Gastrocnemius medialis (tissue), 4 donors: ENCODE measurements around the gene SCN3A. TPM values are rescaled to one million over a fixed set of nuclear protein-coding genes. Genes with fewer than 3 reads are reported as not detected.

Source experiments
- ATAC-seq, 2 donors: fragments of 150-250 bp; one replicate each; pipeline ENCODE4 v1.9.1; 2016
- DNase-seq, 2 donors: peaks; one replicate each; pipeline ENCODE4 v3.0.0-alpha.2; 2019
- H3K27ac ChIP-seq, 4 donors: fragments of 200-600 bp; sonication (generic); 1 replicate in 1 of 4; 2 replicates in 3 of 4; pipeline ENCODE4 v1.5.1; 2016 to 2018; ENCODE audit warnings: mild to moderate bottlenecking in 2 of 4, moderate library complexity in 1 of 4
- H3K27me3 ChIP-seq, 3 donors: fragments of 200-600 bp; sonication (generic) in 2 of 3; 1 replicate in 1 of 3; 2 replicates in 2 of 3; pipeline versions ENCODE4 v1.5.1 to v1.6.0; 2016 to 2019; ENCODE audit warnings: mild to moderate bottlenecking in 1 of 3, moderate library complexity in 1 of 3
- H3K36me3 ChIP-seq, 2 donors: fragments of 200-600 bp; sonication (generic) in 1 of 2; one replicate each; pipeline ENCODE4 v1.5.1; 2017 to 2018
- H3K4me1 ChIP-seq, 2 donors: fragments of 200-600 bp; sonication (generic) in 1 of 2; one replicate each; pipeline ENCODE4 v1.5.1; 2016 to 2017; ENCODE audit warnings: mild to moderate bottlenecking in 2 of 2
- H3K4me3 ChIP-seq, 4 donors: fragments of 200-600 bp; sonication (generic) in 3 of 4; 1 replicate in 1 of 4; 2 replicates in 3 of 4; pipeline ENCODE4 v1.5.1; 2016 to 2019; ENCODE audit warnings: mild to moderate bottlenecking in 2 of 4
- H3K9me3 ChIP-seq, 3 donors: fragments of 200-600 bp; sonication (generic) in 2 of 3; 1 replicate in 1 of 3; 2 replicates in 2 of 3; pipeline ENCODE4 v1.5.1; 2016 to 2019
- CTCF ChIP-seq, 5 experiments: fragments of 450-650 bp in 3 of 5; fragments of 200-600 bp in 2 of 5; sonication (generic) in 2 of 5; IDR thresholded peaks in 4 of 5; conservative IDR thresholded peaks in 1 of 5; 1 replicate in 4 of 5; 2 replicates in 1 of 5; pipeline ENCODE4 v1.5.1; 2016 to 2019; ENCODE audit warnings: antibody characterized with exemption in 5 of 5, mild to moderate bottlenecking in 3 of 5, moderate library complexity in 3 of 5
- POLR2A ChIP-seq, 2 donors: fragments of 450-650 bp; IDR thresholded peaks; one replicate each; pipeline ENCODE4 v1.6.1; 2017; ENCODE audit warnings: antibody characterized with exemption in 2 of 2, mild to moderate bottlenecking in 2 of 2, moderate library complexity in 2 of 2
- in situ Hi-C, 4 donors: fragments of 200-750 bp; cut with MboI; loops; one replicate each; pipeline versions ENCODE4 v1.15.0 to v1.8.0; 2017; ENCODE audit warnings: low sequenced_read_pairs in 4 of 4
- intact Hi-C: fragments of 100-400 bp; cut with DNase I; formaldehyde crosslinking; loops from one replicate; pipeline ENCODE4 v1.15.1; 2023; ENCODE audit warnings: low total_unique reads
- total RNA-seq, 4 donors: library from RNA; depleted of rRNA; stranded (reverse); fragments of >200 nt; gene quantifications; one replicate each; pipeline versions ENCODE4 v1.1.0 to v1.2.3, GENCODE V29; 2016

SCN3A gene
- total RNA-seq, 4 donors from 2014 or later, result 0.53 to 1.8 (median 1.3) TPM

DNA sequence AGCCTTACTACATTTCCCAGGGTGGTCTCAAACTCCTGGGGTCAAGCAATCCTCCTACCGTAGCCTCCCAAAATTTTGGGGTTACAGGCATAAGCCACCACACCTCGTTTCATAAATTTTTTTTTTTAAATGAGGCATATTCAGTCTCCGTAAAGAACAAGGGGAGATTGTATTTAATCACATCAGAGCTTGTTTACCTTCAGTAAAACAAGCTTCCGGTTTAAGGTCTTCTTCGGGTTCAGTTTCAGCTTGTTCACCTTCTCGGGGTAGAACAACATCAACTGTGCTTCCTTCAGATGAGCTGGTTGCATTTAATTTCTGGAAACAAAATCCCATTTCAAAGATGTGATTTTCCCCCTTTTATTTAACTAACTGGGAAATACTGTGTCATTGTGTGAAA lies 88.6 kb downstream of the SCN3A start:
- ATAC-seq (no peak), DNase-seq (no peak)
- intact Hi-C loops, result no loop called here
- no peaks in the 10 kb centered on the region for H3K4me1 ChIP-seq
- H3K27me3 ChIP-seq, result no peaks in the 10 kb centered on the region
- no peak overlapping the region for H3K27ac ChIP-seq
- no peaks in the 10 kb centered on the region for H3K9me3 ChIP-seq
- no peak overlapping the region for H3K4me3 ChIP-seq
- no peaks in the 10 kb centered on the region for H3K36me3 ChIP-seq
- in situ Hi-C loops, result no loop called here
- no peak for TF ChIP-seq POLR2A (IDR thresholded peaks at IDR 0.05)

GRCh38 chr2:165114346-165114939 lies 89.4 kb downstream of the SCN3A start:
- ATAC-seq (no peak), DNase-seq (no peak)
- TF ChIP-seq POLR2A (IDR thresholded peaks at IDR 0.05) (no peak), CTCF (IDR thresholded peaks at IDR 0.05 in 4 of 5, conservative IDR thresholded peaks at IDR 0.05 in 1 of 5) (no peak)
- Histone ChIP-seq H3K4me3 (no peak overlapping the region), H3K4me1 (no peaks in the 10 kb centered on the region), H3K9me3 (no peaks in the 10 kb centered on the region), H3K27me3 (no peaks in the 10 kb centered on the region), H3K27ac (no peak overlapping the region), H3K36me3 (no peaks in the 10 kb centered on the region)
- intact Hi-C loops (no loop called here), in situ Hi-C loops (no loop called here)

DNA sequence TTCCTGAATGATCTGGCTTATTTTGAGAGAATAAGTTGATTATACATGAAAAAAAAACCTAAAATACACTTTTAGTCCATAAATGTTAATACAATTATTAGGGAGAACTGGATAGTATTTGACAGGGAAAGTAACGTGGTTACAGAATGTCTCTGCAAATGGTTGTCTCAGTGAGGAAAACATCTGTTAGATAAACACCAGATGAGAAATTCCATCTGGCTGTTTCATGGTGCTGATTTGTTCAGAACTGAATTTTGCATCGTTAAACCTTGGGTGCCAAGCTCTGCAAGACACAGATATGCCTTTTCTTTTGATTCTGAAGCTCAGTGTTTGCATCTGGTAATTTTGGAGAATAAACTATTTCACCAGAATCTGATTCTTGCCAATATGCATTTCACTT lies 90.4 kb downstream of the SCN3A start:
- H3K9me3 ChIP-seq, result no peaks in the 10 kb centered on the region
- intact Hi-C loops (no loop called here), in situ Hi-C loops (no loop called here)
- no peak for ATAC-seq
- no peak overlapping the region for H3K4me3 ChIP-seq
- no peak overlapping the region for H3K27ac ChIP-seq
- DNase-seq, result no peak
- no peaks in the 10 kb centered on the region for H3K36me3 ChIP-seq
- no peak for TF ChIP-seq POLR2A (IDR thresholded peaks at IDR 0.05)
- no peak for TF ChIP-seq CTCF (IDR thresholded peaks at IDR 0.05 in 4 of 5, conservative IDR thresholded peaks at IDR 0.05 in 1 of 5)
- no peaks in the 10 kb centered on the region for H3K27me3 ChIP-seq
- no peaks in the 10 kb centered on the region for H3K4me1 ChIP-seq

DNA sequence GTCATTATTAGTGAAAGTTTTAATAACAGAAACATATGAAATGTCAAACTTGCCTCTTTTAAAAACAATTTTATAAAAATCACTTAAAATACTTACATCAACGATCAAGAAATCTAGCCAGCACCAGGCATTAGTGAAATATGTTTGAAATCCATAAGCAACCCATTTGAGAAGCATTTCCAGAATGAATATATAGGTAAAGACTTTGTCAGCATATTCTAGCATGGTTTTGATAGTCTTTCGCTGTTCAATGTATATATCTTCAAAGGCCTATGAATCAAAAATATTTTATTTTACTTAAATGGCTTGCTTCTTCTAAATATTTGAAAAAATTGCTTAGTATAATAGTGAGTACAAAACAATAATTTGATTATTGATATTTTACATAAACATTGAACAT lies 91.1 kb downstream of the SCN3A start:
- no peak for TF ChIP-seq POLR2A (IDR thresholded peaks at IDR 0.05)
- TF ChIP-seq CTCF (IDR thresholded peaks at IDR 0.05 in 4 of 5, conservative IDR thresholded peaks at IDR 0.05 in 1 of 5), result no peak
- H3K27me3 ChIP-seq, result no peaks in the 10 kb centered on the region
- no peaks in the 10 kb centered on the region for H3K36me3 ChIP-seq
- no peak for DNase-seq
- H3K4me3 ChIP-seq, result no peak overlapping the region
- H3K4me1 ChIP-seq, result no peaks in the 10 kb centered on the region
- in situ Hi-C loops (no loop called here), intact Hi-C loops (no loop called here)
- ATAC-seq, result no peak
- H3K27ac ChIP-seq, result no peak overlapping the region
- no peaks in the 10 kb centered on the region for H3K9me3 ChIP-seq

- H3K27ac ChIP-seq, result no peak overlapping the region
- no peak overlapping the region for H3K4me3 ChIP-seq
- H3K4me1 ChIP-seq, result no peaks in the 10 kb centered on the region
- in situ Hi-C loops, result no loop called here
- H3K27me3 ChIP-seq, result no peaks in the 10 kb centered on the region
- H3K36me3 ChIP-seq, result no peaks in the 10 kb centered on the region
- intact Hi-C loops, result no loop called here
- DNase-seq (no peak), ATAC-seq (no peak)
- no peaks in the 10 kb centered on the region for H3K9me3 ChIP-seq
- no peak for TF ChIP-seq POLR2A (IDR thresholded peaks at IDR 0.05)
- TF ChIP-seq CTCF (IDR thresholded peaks at IDR 0.05 in 4 of 5, conservative IDR thresholded peaks at IDR 0.05 in 1 of 5), result no peak
These were observed 91.7 kb downstream of the SCN3A start for GRCh38 chr2:165112133-165112573.
